Stimulated activated naive CD8-positive, alpha-beta T cell treated with anti-CD3 and anti-CD28 coated beads, Interleukin-15, Interleukin-2, amounts not matched to agents 100 ng/mL and 50 ng/mL, for 24 hours (primary cell): ENCODE data around the gene FAM83E.

ENCODE experiments used
- H3K27ac Mint-ChIP-seq: one replicate; pipeline ENCODE4 v1.8.0; 2021; ENCODE audit warnings: mild to moderate bottlenecking, mixed read lengths
- H3K27me3 Mint-ChIP-seq: one replicate; pipeline ENCODE4 v1.8.0; 2021; ENCODE audit warnings: mixed read lengths
- H3K36me3 Mint-ChIP-seq: one replicate; pipeline ENCODE4 v1.8.0; 2021; ENCODE audit warnings: low read depth, mixed read lengths
- H3K4me1 Mint-ChIP-seq: one replicate; pipeline ENCODE4 v1.8.0; 2021; ENCODE audit warnings: low read depth, mixed read lengths
- H3K4me3 Mint-ChIP-seq: one replicate; pipeline ENCODE4 v1.8.0; 2021; ENCODE audit warnings: mild to moderate bottlenecking, mixed read lengths
- H3K9me3 Mint-ChIP-seq: one replicate; pipeline ENCODE4 v1.8.0; 2021; ENCODE audit warnings: mixed read lengths

The FAM83E gene

GRCh38 chr19:48646001-48646721, 31.3 kb upstream of the FAM83E start, which contains the start of gene CA11:
CA11 (minus strand) TSS chr19:48646187; CDS start chr19:48645632, 555 bp downstream.
- Mint-ChIP-seq H3K4me1 (peaks cover 41% of the 10 kb centered on the region), H3K27me3 (no peaks in the 10 kb centered on the region), H3K36me3 (no peaks in the 10 kb centered on the region), H3K27ac (peak within 1 kb of the TSS; percentile 89), H3K9me3 (no peaks in the 10 kb centered on the region), H3K4me3 (peak within 1 kb of the TSS; percentile 84)

- H3K27me3 Mint-ChIP-seq, result no peaks in the 10 kb centered on the region
- no peaks in the 10 kb centered on the region for H3K36me3 Mint-ChIP-seq
- H3K27ac Mint-ChIP-seq, result peak overlapping the region; percentile 89
- H3K9me3 Mint-ChIP-seq, result no peaks in the 10 kb centered on the region
- peaks cover 41% of the 10 kb centered on the region for H3K4me1 Mint-ChIP-seq
- peak overlapping the region; percentile 84 for H3K4me3 Mint-ChIP-seq
Observed at GRCh38 chr19:48645620-48646000, 30.7 kb upstream of the FAM83E start.

GRCh38 chr19:48644839-48645619, 30.2 kb upstream of the FAM83E start:
- H3K4me1 Mint-ChIP-seq, result peaks cover 42% of the 10 kb centered on the region
- peak overlapping the region; percentile 84 for H3K4me3 Mint-ChIP-seq
- no peaks in the 10 kb centered on the region for H3K27me3 Mint-ChIP-seq
- no peaks in the 10 kb centered on the region for H3K9me3 Mint-ChIP-seq
- peak overlapping the region; percentile 88 for H3K27ac Mint-ChIP-seq
- no peaks in the 10 kb centered on the region for H3K36me3 Mint-ChIP-seq

- no peaks in the 10 kb centered on the region for H3K27me3 Mint-ChIP-seq
- no peak overlapping the region for H3K4me3 Mint-ChIP-seq
- H3K36me3 Mint-ChIP-seq, result no peaks in the 10 kb centered on the region
- peaks cover 41% of the 10 kb centered on the region for H3K4me1 Mint-ChIP-seq
- no peak overlapping the region for H3K27ac Mint-ChIP-seq
- H3K9me3 Mint-ChIP-seq, result no peaks in the 10 kb centered on the region
Observed at GRCh38 chr19:48644355-48644754, 29.5 kb upstream of the FAM83E start.

GRCh38 chr19:48642862-48643261, 28.0 kb upstream of the FAM83E start:
- H3K4me1 Mint-ChIP-seq, result peaks cover 45% of the 10 kb centered on the region
- no peaks in the 10 kb centered on the region for H3K36me3 Mint-ChIP-seq
- no peaks in the 10 kb centered on the region for H3K9me3 Mint-ChIP-seq
- no peaks in the 10 kb centered on the region for H3K27me3 Mint-ChIP-seq
- no peak overlapping the region for H3K27ac Mint-ChIP-seq
- no peak overlapping the region for H3K4me3 Mint-ChIP-seq

GRCh38 chr19:48641850-48642249, 27.0 kb upstream of the FAM83E start:
- H3K36me3 Mint-ChIP-seq, result no peaks in the 10 kb centered on the region
- no peaks in the 10 kb centered on the region for H3K9me3 Mint-ChIP-seq
- H3K4me3 Mint-ChIP-seq, result no peak overlapping the region
- no peaks in the 10 kb centered on the region for H3K27me3 Mint-ChIP-seq
- H3K4me1 Mint-ChIP-seq, result peaks cover 46% of the 10 kb centered on the region
- H3K27ac Mint-ChIP-seq, result no peak overlapping the region

- H3K4me3 Mint-ChIP-seq, result peak overlapping the region; percentile 39
- peak overlapping the region; percentile 63 for H3K27ac Mint-ChIP-seq
- peaks cover 44% of the 10 kb centered on the region for H3K4me1 Mint-ChIP-seq
- no peaks in the 10 kb centered on the region for H3K27me3 Mint-ChIP-seq
- H3K36me3 Mint-ChIP-seq, result no peaks in the 10 kb centered on the region
- no peaks in the 10 kb centered on the region for H3K9me3 Mint-ChIP-seq
Observed at GRCh38 chr19:48639483-48640375, 24.9 kb upstream of the FAM83E start.

- Mint-ChIP-seq H3K36me3 (no peaks in the 10 kb centered on the region), H3K4me1 (peaks cover 47% of the 10 kb centered on the region), H3K27me3 (no peaks in the 10 kb centered on the region), H3K4me3 (no peak overlapping the region), H3K27ac (peak overlapping the region; percentile 97), H3K9me3 (no peaks in the 10 kb centered on the region)
Observed at GRCh38 chr19:48638831-48639381, 24.0 kb upstream of the FAM83E start.

- Mint-ChIP-seq H3K36me3 (no peaks in the 10 kb centered on the region), H3K4me3 (peak overlapping the region; percentile 86), H3K27me3 (no peaks in the 10 kb centered on the region), H3K4me1 (peaks cover 52% of the 10 kb centered on the region), H3K27ac (peak overlapping the region; percentile 97), H3K9me3 (no peaks in the 10 kb centered on the region)
Observed at GRCh38 chr19:48637948-48638830, 23.3 kb upstream of the FAM83E start.

- H3K36me3 Mint-ChIP-seq, result no peaks in the 10 kb centered on the region
- peak overlapping the region; percentile 86 for H3K4me3 Mint-ChIP-seq
- peak overlapping the region; percentile 97 for H3K27ac Mint-ChIP-seq
- H3K9me3 Mint-ChIP-seq, result no peaks in the 10 kb centered on the region
- H3K27me3 Mint-ChIP-seq, result no peaks in the 10 kb centered on the region
- peaks cover 59% of the 10 kb centered on the region for H3K4me1 Mint-ChIP-seq
Observed at GRCh38 chr19:48637449-48637947, 22.6 kb upstream of the FAM83E start.

GRCh38 chr19:48636859-48637448, 22.1 kb upstream of the FAM83E start, which contains the start of gene DBP:
DBP (minus strand) TSS chr19:48637379; CDS start chr19:48636994, 385 bp downstream.
- H3K36me3 Mint-ChIP-seq, result no peaks in the 10 kb centered on the region
- H3K9me3 Mint-ChIP-seq, result no peaks in the 10 kb centered on the region
- H3K27ac Mint-ChIP-seq, result peak within 1 kb of the TSS; percentile 97
- peak within 1 kb of the TSS; percentile 86 for H3K4me3 Mint-ChIP-seq
- H3K4me1 Mint-ChIP-seq, result peaks cover 62% of the 10 kb centered on the region
- H3K27me3 Mint-ChIP-seq, result no peaks in the 10 kb centered on the region

GRCh38 chr19:48635966-48636858, 21.3 kb upstream of the FAM83E start:
- peaks cover 63% of the 10 kb centered on the region for H3K4me1 Mint-ChIP-seq

More at GRCh38 chr19:48635966-48636858, 21.3 kb upstream of the FAM83E start:
- no peaks in the 10 kb centered on the region for H3K9me3 Mint-ChIP-seq
- H3K27ac Mint-ChIP-seq, result peak overlapping the region; percentile 42
- peak overlapping the region; percentile 86 for H3K4me3 Mint-ChIP-seq
- no peaks in the 10 kb centered on the region for H3K36me3 Mint-ChIP-seq
- H3K27me3 Mint-ChIP-seq, result no peaks in the 10 kb centered on the region
